Fibroblast of the conjunctiva (primary cell): ENCODE measurements around the gene ZACN.

Source experiments
- DNase-seq: peaks from one replicate; pipeline ENCODE4 v3.0.0-alpha.2; 2010; ENCODE audit warnings: low read depth

Gene ZACN

DNA sequence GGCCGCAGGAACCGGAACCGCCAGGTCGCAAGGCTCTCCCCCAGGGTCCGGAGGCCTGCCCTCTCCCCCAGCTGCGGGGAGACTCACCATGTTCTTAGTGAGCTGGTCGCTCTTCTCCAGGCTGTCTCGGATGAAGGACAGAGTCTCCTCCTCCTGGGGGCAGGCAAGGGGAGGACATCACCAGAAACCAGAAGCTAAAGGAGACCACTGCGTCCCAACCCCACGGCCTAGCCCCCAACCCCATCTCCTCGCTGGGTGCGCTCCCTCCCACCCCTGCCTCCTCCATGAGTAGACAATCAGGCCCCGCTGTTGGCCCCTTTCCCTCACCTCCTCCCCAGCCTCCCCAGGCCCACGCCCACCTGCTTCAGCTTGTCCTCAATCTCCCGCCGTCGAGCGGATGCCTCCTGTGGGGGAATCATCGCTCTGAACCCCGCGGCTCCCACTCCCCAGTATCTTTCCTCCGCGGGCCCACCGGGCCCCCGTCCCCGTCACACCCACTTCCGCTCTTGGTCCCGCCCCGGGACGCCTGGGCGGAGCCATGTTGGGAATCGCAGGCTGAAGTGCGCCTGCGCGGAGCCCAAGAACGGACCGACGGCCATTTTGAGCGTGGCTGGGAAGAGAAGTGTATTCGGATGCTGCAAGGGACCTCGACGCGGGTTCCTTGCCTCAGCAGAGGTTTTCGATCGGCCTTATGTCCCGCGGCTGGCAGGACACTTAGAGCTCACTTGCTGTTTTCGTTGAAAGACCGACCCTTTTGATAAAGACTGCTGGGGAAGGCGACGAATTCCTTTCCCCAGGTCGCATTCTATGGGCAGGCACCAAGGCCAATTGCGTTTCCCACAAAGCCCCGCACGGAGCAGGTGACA is 24.5 kb downstream of the ZACN start, which contains the start of gene EXOC7:
TSS of gene EXOC7 (minus strand) at position 514 of the 866 bp plus-strand sequence. CDS start at position 419, 95 bp downstream.
- peak; percentile 82 for DNase-seq

DNA sequence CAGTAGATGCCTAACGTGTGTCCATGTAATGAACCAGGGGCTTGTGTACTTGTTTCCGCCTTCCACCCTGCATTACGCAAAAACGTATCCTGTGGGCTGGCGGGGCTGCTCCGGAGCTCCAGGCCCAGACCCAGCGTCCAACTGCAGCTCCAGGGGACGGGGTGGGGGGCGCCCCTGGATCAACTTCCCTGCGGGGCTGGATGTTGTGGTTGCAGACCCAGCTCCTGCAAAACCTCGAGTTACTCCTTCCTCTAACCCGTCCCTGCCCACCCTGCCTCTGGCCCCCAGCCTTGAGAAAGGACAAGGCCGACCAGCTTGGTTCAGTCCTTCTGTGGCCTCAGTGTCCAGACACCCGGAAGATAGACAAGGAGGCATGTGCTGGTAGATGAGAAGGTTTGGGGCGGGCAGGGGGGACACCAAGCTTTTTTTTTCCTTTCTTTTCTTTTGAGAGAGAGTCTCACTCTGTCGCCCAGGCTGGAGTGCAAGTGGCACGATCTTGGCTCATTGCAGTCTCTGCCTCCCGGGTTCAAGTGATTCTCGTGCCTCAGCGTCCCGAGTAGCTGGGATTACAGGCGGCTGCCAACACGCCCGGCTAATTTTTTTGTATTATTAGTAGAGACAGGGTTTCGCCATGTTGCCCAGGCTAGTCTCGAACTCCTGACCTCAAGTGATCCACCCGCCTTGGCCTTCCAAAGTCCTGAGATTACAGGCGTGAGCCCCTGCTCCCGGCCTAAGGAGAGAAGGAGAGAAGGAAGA is 25.3 kb downstream of the ZACN start:
- DNase-seq, result no peak

DNA sequence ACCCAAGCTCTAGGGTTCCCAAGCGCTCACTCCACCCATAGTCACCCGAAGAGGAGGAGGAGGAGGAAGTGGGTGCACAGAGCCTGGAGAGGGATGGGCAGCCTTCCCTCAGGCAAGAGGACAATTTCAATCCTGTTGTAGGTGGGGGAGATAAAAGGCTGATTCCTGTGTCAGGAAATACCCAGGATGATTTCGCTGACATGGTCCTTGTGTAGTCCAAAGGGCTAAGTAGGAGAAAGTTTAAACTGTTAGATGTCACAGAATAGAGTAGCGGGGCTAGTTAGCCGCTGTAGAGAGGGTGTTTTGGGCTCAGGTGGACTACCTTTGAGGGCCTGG is 25.9 kb downstream of the ZACN start:
- DNase-seq, result no peak

DNA sequence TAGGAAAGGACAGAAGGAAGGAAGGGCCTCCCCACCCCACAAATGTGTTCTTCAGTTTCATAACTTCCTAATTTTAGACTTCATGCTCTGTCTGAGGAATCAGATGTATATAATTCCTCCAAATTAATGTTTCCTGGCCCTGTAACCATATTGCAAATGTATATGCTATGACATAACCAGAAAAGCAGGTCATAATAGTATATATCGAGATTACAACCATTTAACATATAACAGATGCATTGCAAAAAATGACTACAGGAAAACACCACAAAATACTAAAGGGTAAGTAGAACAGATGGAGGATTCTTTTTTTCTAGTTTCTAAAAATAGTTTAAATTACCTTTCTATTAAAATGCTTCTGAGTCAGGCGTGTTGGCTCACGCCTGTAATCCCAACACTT is 27.7 kb downstream of the ZACN start:
- DNase-seq, result no peak

DNA sequence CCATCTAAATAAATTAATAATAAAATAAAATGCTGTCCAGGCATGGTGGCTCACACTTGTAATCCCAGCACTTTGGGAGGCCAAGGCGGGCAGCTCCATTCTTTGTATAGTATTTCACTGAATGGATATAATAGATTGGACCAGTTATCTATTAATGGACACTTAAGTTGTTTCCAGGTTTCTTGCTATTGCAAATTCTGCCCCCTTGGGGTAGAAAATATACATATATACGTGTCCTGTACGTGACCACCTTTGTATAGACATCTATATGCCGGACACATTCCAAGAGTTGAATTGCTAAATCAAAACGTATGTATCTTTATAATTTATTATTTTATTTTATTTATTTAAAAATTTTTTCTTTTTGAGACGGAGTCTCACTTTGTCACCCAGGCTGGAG is 28.5 kb downstream of the ZACN start:
- DNase-seq, result no peak

DNA sequence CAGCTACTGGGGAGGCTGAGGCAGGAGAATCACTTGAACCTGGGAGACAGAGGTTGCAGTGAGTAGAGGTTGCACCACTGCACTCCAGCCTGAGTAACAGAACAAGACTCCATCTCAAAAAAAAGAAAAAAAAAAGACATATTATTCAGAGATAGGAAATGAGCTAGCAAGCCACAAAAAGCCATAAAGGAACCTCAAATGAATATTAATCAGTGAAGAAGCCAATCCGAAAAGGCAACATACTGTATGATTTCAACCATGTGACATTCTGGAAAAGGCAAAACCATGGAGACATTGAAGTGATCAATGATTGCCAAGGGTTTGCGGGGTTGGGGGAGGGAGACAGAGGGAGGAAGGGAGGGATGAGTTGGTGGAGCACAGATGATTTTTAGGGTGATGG is 33.0 kb downstream of the ZACN start:
- no peak for DNase-seq

DNA sequence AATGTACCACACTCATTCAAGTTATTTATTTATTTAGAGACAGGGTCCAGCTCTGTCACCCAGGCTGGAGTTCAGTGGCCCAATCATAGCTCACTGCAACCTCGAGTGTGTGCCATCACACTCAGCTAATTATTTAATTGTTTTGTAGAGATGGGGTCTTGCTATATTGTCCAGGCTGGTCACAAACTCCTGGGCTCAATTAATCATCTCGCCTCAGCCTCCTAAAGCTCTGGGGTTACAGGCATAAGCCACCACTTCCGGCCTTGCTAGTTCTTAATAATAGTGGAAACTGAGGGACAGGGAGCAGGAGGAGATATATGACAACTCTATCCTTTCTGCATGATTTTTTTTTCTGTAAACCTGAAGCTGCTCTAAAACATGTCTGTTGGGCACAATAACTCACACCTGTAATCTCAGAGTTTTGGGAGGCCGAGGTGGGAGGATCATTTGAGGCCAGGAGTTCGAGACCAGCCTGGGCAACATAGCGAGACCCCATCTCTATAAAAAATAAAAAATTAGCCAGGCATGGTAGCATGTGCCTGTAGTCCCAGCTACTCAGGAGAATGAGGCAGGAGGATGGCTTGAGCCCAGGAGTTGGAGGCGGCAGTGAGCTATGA is 36.3 kb downstream of the ZACN start:
- no peak for DNase-seq

DNA sequence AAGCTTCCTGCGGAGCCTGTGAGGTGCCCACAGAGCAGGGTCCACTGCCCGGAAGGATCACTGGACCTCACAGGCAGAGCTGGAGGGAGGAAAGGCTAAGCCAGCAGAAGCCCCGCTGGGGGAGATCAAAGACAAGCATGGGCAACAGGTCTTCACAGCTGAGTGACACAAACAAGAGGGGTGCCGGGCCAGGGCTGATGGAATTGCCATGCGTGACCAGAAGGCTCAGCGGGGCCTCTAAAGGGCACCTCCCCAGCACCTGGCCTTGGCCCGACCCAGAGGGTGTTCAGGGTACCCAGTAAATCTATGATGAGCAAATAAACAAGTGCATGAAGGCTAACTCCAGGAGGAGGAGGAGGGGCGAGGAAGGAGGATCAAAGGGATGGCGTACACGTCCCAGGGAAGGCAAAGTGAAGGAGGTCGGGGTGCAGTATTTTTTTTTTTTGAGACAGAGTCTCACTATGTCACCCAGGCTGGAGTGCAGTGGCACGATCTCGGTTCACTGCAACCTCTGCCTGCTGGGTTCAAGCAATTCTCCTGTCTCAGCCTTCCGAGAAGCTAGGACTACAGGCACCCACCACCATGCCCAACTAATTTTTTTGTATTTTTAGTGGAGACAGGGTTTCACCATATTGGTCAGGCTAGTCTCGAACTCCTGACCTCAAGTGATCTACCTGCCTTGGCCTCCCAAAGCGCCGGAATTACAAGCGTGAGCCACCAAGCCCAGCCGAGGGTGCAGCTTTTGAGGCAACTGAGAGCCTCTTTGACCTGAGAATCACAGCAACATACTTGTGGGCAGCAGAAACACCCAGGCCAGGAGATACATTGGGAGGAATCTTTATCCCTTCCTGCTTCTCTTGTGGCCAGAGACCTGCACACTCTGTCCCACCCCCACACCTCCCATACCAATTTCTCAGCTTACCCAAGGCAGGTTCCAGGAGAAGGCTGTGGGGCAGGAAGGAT is 40.7 kb downstream of the ZACN start:
- DNase-seq, result no peak

DNA sequence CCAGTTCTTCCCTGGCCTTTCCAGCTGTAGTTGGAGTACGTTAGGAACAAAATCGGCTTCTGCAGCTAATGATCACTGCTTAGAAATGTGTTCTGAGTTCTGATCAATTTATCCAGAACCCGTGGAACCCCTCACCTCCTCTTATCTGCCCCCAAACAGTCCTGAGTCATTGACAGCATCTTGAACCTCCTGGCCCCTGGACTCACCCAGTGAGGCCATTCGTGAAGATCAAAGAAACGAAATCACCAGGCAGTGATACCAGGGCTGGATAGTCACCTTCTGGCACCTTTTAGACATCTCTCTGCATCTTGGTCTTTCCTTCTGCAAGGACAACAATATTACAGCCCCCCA is 41.7 kb downstream of the ZACN start:
- no peak for DNase-seq

DNA sequence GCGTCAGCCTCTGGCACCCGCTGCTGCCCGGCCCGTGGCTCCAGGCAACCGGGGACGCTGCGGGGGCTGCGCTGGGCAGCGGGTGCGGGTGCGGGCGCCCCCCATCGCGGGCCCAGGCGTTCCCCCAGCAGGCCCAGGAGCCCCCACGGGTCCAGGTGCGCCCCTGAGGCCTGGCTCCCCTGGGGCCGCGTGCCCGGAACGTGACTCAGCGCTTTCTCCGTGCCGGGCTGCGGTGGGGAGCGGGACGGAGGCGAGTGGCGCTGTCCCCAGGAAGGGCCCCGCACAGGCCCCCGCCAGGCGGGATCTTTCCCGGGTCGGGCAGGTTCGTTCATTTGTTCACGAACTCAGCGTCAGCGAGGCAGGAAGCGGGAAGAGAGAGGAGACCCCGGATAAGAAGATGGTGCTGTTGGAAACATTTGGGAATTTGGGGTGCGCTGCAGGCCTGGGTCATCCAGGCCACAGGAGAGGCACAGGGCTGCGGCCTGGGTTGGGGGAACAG is 43.0 kb downstream of the ZACN start:
- no peak for DNase-seq

DNA sequence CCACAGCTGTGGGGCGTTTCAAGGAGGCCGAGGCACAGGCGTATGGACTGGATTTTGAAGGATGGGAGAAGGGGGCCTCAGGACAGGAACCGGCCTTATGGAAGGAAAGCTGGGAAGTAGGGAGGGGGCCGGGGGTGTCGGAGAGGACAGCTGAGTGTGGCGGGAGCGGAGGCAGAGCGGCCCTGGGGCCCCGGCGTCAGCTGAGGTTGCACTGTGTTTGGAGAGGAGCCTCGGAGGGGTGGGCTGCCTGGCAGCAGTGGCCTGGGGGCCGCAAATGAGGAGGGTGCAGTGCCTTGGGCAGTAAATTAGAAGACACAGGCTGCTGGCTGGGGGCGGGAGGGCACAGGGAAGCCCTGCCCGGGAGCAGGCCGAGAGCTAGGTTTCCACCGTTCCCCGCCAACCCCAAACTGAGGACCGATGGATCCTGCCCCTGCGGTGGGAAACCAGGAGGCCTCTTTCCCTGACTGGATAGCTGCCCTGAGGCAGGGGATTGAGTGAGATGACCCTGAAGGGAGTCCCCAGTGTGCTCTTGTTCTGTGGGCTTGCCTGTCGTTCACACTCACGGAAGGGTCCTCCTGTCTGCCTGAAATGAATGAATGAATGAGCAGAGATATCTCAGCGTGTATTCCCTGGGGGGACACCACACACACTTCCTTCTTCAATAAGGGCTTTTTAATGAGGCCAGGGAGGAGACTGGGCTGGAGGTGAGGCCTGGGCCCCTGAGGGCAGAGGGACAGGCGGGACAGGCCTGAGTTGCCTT is 43.6 kb downstream of the ZACN start:
- no peak for DNase-seq

DNA sequence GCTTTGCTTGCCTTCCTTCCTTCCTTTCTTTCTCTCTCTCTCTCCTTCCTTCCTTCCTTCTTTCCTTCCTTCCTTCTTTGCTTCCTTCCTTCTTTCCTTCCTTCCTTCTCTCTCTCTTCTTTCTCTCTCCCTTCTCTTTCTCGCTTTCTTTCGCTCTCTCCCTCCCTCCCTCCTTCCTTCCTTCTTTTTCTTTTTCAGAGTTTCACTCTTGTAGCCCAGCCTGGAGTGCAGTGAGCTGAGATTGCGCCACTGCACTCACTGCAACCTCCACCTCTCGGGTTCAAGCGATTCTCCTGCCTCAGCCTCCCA is 44.2 kb downstream of the ZACN start:
- no peak for DNase-seq

DNA sequence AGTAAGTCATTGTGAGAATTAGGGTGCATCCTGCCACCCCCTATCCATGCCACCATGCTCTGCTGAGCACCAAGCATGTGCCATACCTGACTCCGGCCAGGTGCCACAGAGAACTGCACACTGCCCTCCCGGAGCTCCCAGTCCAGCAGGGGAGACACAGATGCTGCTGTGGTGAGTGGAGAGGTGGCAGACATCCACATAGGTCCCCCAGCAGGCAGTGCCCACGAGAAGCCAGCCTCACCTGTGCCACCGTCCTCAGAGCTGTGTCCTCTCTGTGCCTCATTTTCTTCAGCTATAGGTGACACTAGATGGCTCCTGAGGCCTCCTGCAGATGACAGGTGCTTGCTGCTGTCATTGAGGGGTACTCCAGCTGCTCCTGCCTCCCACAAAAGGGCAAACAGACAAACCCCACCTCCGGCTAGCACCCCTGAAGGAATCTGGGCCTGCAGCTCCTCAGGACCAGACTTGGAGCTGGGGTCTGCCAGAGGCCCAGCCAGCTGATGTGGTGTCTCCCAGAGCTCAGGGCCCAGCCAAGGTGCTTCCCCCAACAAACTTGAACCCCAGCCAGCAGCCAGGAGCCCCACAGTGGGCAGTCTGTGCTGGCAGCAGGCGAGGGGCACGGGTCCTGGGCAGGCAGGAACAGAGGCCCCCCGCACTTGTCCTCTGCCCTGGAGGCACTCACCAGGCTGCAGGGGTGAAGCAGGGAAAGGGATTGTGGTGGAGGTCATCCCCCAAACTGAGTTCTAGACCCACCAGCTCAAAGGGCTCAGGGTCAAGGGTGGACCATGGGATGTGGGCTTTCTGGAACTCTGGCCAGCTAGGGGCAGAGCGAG is 45.0 kb downstream of the ZACN start:
- DNase-seq, result no peak

DNA sequence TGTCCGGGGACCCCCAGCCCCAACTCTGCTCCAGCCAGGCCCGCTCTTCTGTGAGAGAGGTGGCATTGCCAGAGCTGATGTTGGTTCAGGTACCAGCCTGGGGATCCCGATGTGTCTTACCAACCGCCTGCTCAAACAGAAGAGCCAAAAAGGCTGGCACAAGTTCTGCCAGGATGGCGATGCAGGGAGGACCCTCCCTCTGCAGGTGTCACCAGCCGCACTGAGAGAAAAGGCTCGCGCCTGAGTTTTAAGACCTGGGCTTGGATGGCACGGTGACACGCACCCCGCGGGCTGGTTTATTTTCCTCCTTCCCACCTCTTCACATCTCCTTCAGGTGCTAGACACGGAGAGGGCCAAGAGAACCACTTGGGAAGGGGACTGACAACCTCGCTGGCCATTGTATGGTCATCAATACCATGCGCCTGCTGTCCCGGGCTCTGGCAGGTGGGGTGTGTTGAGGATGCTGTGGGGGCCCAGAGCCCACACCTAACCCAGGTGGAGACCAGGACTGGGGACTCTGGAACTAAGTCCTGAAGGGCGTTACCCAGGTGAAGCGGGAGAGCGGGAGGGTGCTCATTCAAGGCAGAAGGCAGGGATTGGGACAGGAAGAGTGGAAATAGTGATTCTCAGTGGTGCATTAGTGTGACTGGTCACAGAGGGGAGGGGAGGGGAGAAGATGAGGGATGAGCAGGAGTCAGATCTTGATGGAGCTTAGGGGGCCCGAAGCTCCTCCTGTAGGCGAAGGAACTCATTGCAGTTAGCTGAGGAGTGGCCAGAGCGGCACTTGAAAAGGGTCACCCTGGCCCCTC is 45.8 kb downstream of the ZACN start:
- no peak for DNase-seq

DNA sequence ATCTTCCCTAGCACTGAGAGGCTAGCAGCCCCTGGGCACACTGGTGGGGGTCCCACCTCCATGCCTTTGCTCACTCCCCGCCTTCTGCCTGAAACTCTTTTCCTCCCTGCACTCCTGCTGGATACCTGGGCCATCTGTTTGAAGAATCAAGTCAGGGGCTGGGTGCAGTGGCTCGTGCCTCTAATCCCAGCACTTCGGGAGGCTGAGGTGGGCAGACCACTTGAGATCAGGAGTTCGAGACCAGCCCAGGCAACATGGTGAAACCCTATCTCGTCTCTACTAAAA is 46.4 kb downstream of the ZACN start:
- DNase-seq, result no peak

DNA sequence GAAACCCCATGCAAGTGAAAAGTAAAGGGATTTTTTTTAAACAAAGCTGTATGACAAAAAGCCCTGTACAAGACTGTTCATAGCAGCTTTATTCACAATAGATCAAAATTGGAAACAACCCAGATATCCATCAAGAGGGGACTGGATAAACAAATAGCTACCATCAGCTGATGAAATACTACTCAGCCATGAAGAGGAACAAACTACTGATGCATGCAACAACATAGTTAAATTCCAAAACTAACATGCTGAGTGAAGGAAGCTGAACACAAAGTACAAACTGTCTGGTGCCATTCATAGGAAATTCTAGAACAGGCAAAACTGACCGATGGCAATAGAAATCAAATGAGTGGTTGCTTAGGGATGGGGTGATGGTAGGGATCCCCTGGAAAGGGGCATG is 46.9 kb downstream of the ZACN start:
- DNase-seq, result no peak

DNA sequence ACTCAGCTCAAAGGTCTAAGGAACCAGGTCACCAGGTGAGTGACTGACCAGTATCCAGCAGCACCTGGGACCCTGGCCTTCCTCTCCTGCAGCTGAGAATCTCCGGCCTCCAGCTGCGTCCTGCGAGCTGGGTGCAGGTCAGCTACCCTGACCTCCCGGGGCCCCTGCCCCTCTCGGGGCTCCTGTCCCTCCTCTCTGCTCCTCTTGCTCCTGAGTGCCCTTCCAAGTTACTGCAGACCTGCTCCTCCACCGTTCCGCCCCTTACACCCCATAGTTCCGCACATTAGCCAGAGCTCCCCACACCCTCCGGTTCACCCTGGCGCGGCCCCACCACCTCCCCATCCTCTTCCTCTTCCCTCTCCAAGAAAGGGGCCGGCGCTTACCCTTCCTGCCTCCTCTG is 51.5 kb downstream of the ZACN start:
- DNase-seq, result no peak

DNA sequence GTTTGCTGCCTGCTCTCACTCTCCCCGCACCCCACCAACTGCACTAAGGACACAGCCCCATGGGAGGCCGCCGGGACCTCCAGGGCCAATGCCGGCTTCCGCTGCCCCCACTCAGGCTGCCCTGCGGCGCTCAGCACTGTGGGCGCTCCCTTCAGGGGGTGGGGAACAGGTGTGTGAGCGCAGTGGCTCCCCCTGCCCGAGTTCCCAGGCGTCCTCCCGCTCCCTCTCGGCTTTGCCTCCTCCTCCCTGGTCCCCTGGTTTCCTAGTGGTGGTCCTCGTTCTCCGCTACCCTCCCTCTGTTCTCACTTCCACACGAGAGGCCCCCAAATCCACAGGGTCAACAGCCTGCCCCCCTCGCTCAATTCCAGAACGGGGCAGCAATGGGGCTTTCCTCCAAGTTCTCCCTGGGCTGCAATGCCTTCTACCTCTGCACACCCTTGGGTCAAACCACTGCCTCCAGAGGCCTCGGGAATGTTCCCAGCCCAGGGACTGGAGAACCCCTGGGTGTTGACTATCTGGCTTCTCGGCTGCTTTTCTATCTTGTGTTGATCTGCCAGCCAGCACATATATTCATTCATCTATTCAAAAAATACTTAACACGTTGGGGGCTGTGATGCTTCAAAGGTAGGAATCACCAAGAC is 52.2 kb downstream of the ZACN start:
- no peak for DNase-seq
